ENCODE results near the gene SLC10A4. TPM values are rescaled to one million over a fixed set of nuclear protein-coding genes. Genes with fewer than 3 reads are reported as not detected.

Gene SLC10A4
- total and polyA plus RNA-seq, 9 donors, result 0.41 to 1.1 (median 0.78) TPM

- H3K4me3 ChIP-seq (ENCODE audit: low read length), result no peak overlapping the region
Measured at GRCh38 chr4:48484494-48485168, 1.5 kb downstream of the SLC10A4 start.

GRCh38 chr4:48489683-48490011 lies 6.5 kb downstream of the SLC10A4 start:
- Histone ChIP-seq H3K9me3 (replicated peaks; ENCODE audit: control insufficient read depth, low read depth, low read length) (no peaks in the 10 kb centered on the region), H3K27ac (ENCODE audit: low read length) (no peak overlapping the region), H3K4me1 (ENCODE audit: control insufficient read depth, insufficient read depth, low read length) (no peaks in the 10 kb centered on the region), H3K27me3 (ENCODE audit: control insufficient read depth, insufficient read depth, low read length) (peaks cover 46% of the 10 kb centered on the region), H3K4me3 (ENCODE audit: low read length) (no peak overlapping the region), H3K36me3 (ENCODE audit: control insufficient read depth, insufficient read depth, low read length) (no peaks in the 10 kb centered on the region)
- 13% methylated on average over 12 of the region's 14 CpGs for WGBS (ENCODE audit: insufficient coverage)
- DNase-seq, result no peak

More at GRCh38 chr4:48484494-48485168, 1.5 kb downstream of the SLC10A4 start:
- no peak for DNase-seq
- Histone ChIP-seq H3K9me3 (replicated peaks; ENCODE audit: control insufficient read depth, low read depth, low read length) (no peaks in the 10 kb centered on the region), H3K36me3 (ENCODE audit: control insufficient read depth, insufficient read depth, low read length) (no peaks in the 10 kb centered on the region), H3K27ac (ENCODE audit: low read length) (no peak overlapping the region), H3K4me1 (ENCODE audit: control insufficient read depth, insufficient read depth, low read length) (peaks cover 5% of the 10 kb centered on the region), H3K27me3 (ENCODE audit: control insufficient read depth, insufficient read depth, low read length) (peaks cover 54% of the 10 kb centered on the region)
- 16% methylated on average over 13 of the region's 22 CpGs for WGBS (ENCODE audit: insufficient coverage)

DNA sequence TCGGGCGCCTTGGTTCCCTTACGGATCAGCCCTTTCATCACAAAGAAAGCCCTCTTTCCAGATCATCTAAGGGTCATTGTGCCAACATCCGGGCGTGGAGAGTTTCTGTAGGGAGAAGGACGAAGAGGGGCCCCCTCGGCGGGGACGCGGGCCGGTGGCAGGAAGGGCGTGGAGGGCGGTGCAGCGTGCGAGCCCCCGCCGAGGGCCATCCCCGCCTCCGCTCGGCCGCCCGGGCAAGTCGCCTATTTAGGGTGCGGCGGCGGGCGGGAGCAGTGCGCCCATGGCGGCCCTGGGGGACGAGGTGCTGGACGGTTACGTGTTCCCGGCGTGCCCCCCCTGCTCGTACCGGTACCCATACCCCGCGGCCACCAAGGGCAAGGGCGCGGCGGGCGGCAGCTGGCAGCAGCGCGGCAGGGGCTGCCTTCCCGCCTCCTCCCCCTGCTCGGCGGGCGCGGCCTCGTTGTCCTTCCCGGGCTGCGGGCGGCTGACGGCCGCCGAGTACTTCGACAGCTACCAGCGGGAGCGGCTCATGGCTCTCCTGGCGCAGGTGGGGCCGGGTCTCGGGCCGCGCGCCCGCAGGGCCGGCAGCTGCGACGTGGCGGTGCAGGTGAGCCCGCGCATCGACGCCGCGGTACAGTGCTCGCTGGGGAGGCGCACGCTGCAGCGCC lies 7.0 kb downstream of the SLC10A4 start, which contains the start of gene ZAR1:
Gene ZAR1, plus strand, starts transcription at position 241 of the 668 bp plus-strand sequence. Its CDS starts 40 bp downstream, at position 281.
- under 1% methylated on average over 78 of the region's 80 CpGs for WGBS (ENCODE audit: insufficient coverage)
- DNase-seq, result no peak
- Histone ChIP-seq H3K4me1 (ENCODE audit: control insufficient read depth, insufficient read depth, low read length) (no peaks in the 10 kb centered on the region), H3K4me3 (ENCODE audit: low read length) (no peak within 1 kb of the TSS), H3K9me3 (replicated peaks; ENCODE audit: control insufficient read depth, low read depth, low read length) (no peaks in the 10 kb centered on the region), H3K27me3 (ENCODE audit: control insufficient read depth, insufficient read depth, low read length) (peaks cover 42% of the 10 kb centered on the region), H3K27ac (ENCODE audit: low read length) (no peak within 1 kb of the TSS), H3K36me3 (ENCODE audit: control insufficient read depth, insufficient read depth, low read length) (no peaks in the 10 kb centered on the region)

GRCh38 chr4:48490680-48491513 lies 7.8 kb downstream of the SLC10A4 start:
- no peaks in the 10 kb centered on the region for H3K9me3 ChIP-seq (replicated peaks; ENCODE audit: control insufficient read depth, low read depth, low read length)

GRCh38 chr4:48491514-48492176 lies 8.5 kb downstream of the SLC10A4 start:
- peaks cover 5% of the 10 kb centered on the region for H3K36me3 ChIP-seq (ENCODE audit: control insufficient read depth, insufficient read depth, low read length)
- no peaks in the 10 kb centered on the region for H3K4me1 ChIP-seq (ENCODE audit: control insufficient read depth, insufficient read depth, low read length)
- no peak for DNase-seq
- 33% methylated on average over 22 of the region's 23 CpGs for WGBS (ENCODE audit: insufficient coverage)
- H3K27ac ChIP-seq (ENCODE audit: low read length), result no peak overlapping the region
- no peak overlapping the region for H3K4me3 ChIP-seq (ENCODE audit: low read length)
- H3K27me3 ChIP-seq (ENCODE audit: control insufficient read depth, insufficient read depth, low read length), result peaks cover 42% of the 10 kb centered on the region
- no peaks in the 10 kb centered on the region for H3K9me3 ChIP-seq (replicated peaks; ENCODE audit: control insufficient read depth, low read depth, low read length)

More at GRCh38 chr4:48490680-48491513, 7.8 kb downstream of the SLC10A4 start:
- WGBS (ENCODE audit: insufficient coverage), result 3% methylated on average over 101 of the region's 104 CpGs
- Histone ChIP-seq H3K36me3 (ENCODE audit: control insufficient read depth, insufficient read depth, low read length) (peaks cover 2% of the 10 kb centered on the region), H3K4me3 (ENCODE audit: low read length) (no peak overlapping the region), H3K27me3 (ENCODE audit: control insufficient read depth, insufficient read depth, low read length) (peaks cover 42% of the 10 kb centered on the region), H3K4me1 (ENCODE audit: control insufficient read depth, insufficient read depth, low read length) (no peaks in the 10 kb centered on the region), H3K27ac (ENCODE audit: low read length) (no peak overlapping the region)
- DNase-seq, result no peak

DNA sequence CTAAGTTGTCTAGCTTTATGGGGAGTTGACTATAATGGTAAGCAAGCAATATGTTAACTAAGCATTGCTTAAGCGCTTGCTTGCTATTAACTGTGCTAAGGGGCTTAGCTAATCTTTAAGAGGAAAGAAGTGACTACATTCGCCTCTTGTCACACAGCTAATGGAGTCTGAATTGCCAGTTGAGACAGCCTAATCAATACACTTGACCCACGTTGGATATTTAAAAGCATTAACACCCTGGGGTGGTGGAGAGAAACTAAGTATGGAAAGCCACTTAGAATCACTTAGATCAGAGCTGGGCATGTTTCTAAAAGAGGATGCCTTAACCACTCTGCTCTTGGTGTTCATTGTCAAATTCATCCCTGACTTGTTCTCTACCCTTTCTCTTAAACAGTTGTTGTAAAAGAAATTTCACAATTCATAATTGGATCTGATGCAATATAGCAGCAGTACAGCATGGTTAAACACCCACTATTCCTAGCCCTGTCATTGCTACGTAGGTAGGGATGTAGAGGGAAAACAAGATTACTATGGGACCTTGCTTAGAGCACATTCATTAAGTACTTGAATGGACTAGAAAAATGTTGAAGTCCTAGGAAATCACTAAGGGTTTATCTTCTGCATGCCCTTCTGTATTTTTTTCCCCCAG lies 10.4 kb downstream of the SLC10A4 start:
- H3K36me3 ChIP-seq (ENCODE audit: control insufficient read depth, insufficient read depth, low read length), result peaks cover 5% of the 10 kb centered on the region
- no peak for DNase-seq
- 100% methylated on average over 2 of the region's 4 CpGs for WGBS (ENCODE audit: insufficient coverage)

DNA sequence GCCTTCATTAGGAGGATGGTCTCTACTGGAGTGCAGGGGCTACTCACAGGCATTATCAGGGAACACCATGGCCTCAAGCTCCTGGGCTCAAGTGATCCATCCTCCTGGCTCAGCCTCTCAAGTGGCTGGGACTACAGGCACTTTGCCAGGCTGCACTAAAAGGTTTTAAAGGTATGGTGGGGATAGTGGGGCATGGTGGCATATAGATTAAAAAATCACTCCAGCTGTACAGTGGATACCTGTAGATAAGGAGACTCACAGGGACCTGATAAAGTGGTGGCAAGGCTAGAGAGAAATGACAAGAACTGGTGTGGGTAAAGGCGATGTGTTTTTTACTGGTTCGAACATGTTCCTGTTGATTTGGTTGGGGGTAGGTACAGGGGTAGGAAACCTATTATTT lies 12.8 kb downstream of the SLC10A4 start:
- no peak overlapping the region for H3K27ac ChIP-seq (ENCODE audit: low read length)
- no peaks in the 10 kb centered on the region for H3K9me3 ChIP-seq (replicated peaks; ENCODE audit: control insufficient read depth, low read depth, low read length)
- no peak for DNase-seq
- H3K4me1 ChIP-seq (ENCODE audit: control insufficient read depth, insufficient read depth, low read length), result no peaks in the 10 kb centered on the region
- H3K36me3 ChIP-seq (ENCODE audit: control insufficient read depth, insufficient read depth, low read length), result peaks cover 17% of the 10 kb centered on the region
- H3K4me3 ChIP-seq (ENCODE audit: low read length), result no peak overlapping the region
- H3K27me3 ChIP-seq (ENCODE audit: control insufficient read depth, insufficient read depth, low read length), result peaks cover 17% of the 10 kb centered on the region
- WGBS (ENCODE audit: insufficient coverage), result 100% methylated on average over 1 of the region's 2 CpGs

More for the DNA sequence above, 10.4 kb downstream of the SLC10A4 start:
- no peaks in the 10 kb centered on the region for H3K9me3 ChIP-seq (replicated peaks; ENCODE audit: control insufficient read depth, low read depth, low read length)
- H3K4me3 ChIP-seq (ENCODE audit: low read length), result no peak overlapping the region
- peaks cover 32% of the 10 kb centered on the region for H3K27me3 ChIP-seq (ENCODE audit: control insufficient read depth, insufficient read depth, low read length)
- H3K27ac ChIP-seq (ENCODE audit: low read length), result no peak overlapping the region
- H3K4me1 ChIP-seq (ENCODE audit: control insufficient read depth, insufficient read depth, low read length), result no peaks in the 10 kb centered on the region

DNA sequence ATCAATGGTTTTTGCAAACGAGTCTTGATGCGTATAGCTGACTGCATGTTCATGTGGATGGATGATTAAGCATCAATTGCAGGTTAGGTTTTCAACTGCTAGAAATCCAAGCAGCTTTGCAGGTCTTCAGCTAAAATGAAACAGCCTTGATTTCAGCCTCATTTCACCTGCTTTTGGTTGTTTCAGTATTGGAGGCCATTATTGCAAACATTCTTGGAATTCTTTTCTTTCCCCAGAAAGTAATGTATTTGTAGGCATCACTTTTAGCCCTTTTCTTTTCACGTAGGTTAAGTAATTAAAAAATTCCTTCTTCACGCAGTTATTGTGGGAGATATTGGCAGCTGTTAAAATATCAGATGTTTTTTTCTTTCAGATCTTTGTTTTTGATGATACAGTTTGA lies 15.8 kb downstream of the SLC10A4 start:
- no peaks in the 10 kb centered on the region for H3K4me1 ChIP-seq (ENCODE audit: control insufficient read depth, insufficient read depth, low read length)
- H3K36me3 ChIP-seq (ENCODE audit: control insufficient read depth, insufficient read depth, low read length), result peaks cover 19% of the 10 kb centered on the region
- no peak overlapping the region for H3K4me3 ChIP-seq (ENCODE audit: low read length)
- no peaks in the 10 kb centered on the region for H3K9me3 ChIP-seq (replicated peaks; ENCODE audit: control insufficient read depth, low read depth, low read length)
- WGBS (ENCODE audit: insufficient coverage), result no CpG with 5 or more reads among the region's 4 CpGs
- H3K27me3 ChIP-seq (ENCODE audit: control insufficient read depth, insufficient read depth, low read length), result peaks cover 3% of the 10 kb centered on the region
- DNase-seq, result no peak
- no peak overlapping the region for H3K27ac ChIP-seq (ENCODE audit: low read length)

GRCh38 chr4:48499551-48500066 lies 16.5 kb downstream of the SLC10A4 start:
- H3K4me3 ChIP-seq (ENCODE audit: low read length), result no peak overlapping the region
- WGBS (ENCODE audit: insufficient coverage), result 80% methylated on average over 1 of the region's 3 CpGs
- no peaks in the 10 kb centered on the region for H3K27me3 ChIP-seq (ENCODE audit: control insufficient read depth, insufficient read depth, low read length)
- no peak overlapping the region for H3K27ac ChIP-seq (ENCODE audit: low read length)
- H3K36me3 ChIP-seq (ENCODE audit: control insufficient read depth, insufficient read depth, low read length), result peaks cover 19% of the 10 kb centered on the region
- H3K9me3 ChIP-seq (replicated peaks; ENCODE audit: control insufficient read depth, low read depth, low read length), result no peaks in the 10 kb centered on the region
- no peaks in the 10 kb centered on the region for H3K4me1 ChIP-seq (ENCODE audit: control insufficient read depth, insufficient read depth, low read length)
- no peak for DNase-seq
